IMR-90 (cell line): ENCODE measurements around the gene ABLIM3. TPM values are rescaled to one million over a fixed set of nuclear protein-coding genes. Genes with fewer than 3 reads are reported as not detected.

Experiments used
- ATAC-seq: fragments of 200-7000 bp; cut with Tn5 transposase; 2 replicates; pipeline ENCODE4 v1.9.1; 2020; ENCODE audit warnings: low read depth, mild to moderate bottlenecking, moderate library complexity
- BruUV-seq: library from RNA; stranded (reverse); fragments of 400-500 nt; replicated peaks from 2 replicates; lab custom pipeline; 2021; lab: Mats Ljungman, UMichigan
- CTCF ChIA-PET: fragments of 300-600 bp; formaldehyde crosslinking; extraction: SDS; loops from one replicate; lab custom pipeline; 2021; ENCODE audit warnings: antibody characterized with exemption; lab: Yijun Ruan, JAX
- POLR2A ChIA-PET: fragments of 300-600 bp; sonication (Branson Sonifier 250); formaldehyde crosslinking; loops from one replicate; lab custom pipeline; 2022; ENCODE audit warnings: antibody characterized with exemption; ENCODE audit not compliant: unreplicated experiment; lab: Charles Lee
- DNase-seq: peaks from one replicate; pipeline ENCODE4 v3.0.0; 2013
- H2AFZ ChIP-seq: replicated peaks from 2 replicates; pipeline ENCODE3; 2013; ENCODE audit warnings: low read length, mild to moderate bottlenecking; ENCODE audit not compliant: poor library complexity
- H2AK5ac ChIP-seq: 2 replicates; pipeline ENCODE4 v1.6.1; 2013; ENCODE audit warnings: low read depth, low read length, inconsistent platforms
- H2AK9ac ChIP-seq: replicated peaks from 2 replicates; pipeline ENCODE3; 2013; ENCODE audit warnings: mild to moderate bottlenecking, low read depth, low read length, moderate library complexity; ENCODE audit not compliant: poor library complexity
- H2BK120ac ChIP-seq: 2 replicates; pipeline ENCODE4 v1.6.1; 2013; ENCODE audit warnings: low read depth, low read length, inconsistent platforms
- H2BK15ac ChIP-seq: 3 replicates; pipeline ENCODE4 v1.6.1; 2013; ENCODE audit warnings: low read depth, low read length, inconsistent platforms
- H2BK20ac ChIP-seq: 2 replicates; pipeline ENCODE4 v1.6.1; 2013; ENCODE audit warnings: low read depth, mild to moderate bottlenecking, inconsistent platforms, low read length, moderate library complexity
- H2BK5ac ChIP-seq: 2 replicates; pipeline ENCODE4 v1.6.1; 2013; ENCODE audit warnings: mild to moderate bottlenecking, low read depth, low read length, inconsistent platforms; ENCODE audit not compliant: poor library complexity, severe bottlenecking
- H3K14ac ChIP-seq: replicated peaks from 2 replicates; pipeline ENCODE4 v1.6.1; 2013; ENCODE audit warnings: low read depth, low read length, inconsistent platforms
- H3K18ac ChIP-seq: 2 replicates; pipeline ENCODE4 v1.6.1; 2013; ENCODE audit warnings: low read depth, low read length, control low read depth
- H3K23ac ChIP-seq: 2 replicates; pipeline ENCODE4 v1.6.1; 2013; ENCODE audit warnings: low read depth, low read length, inconsistent platforms
- H3K27ac ChIP-seq: 2 replicates; pipeline ENCODE4 v1.5.1; 2013; ENCODE audit warnings: mild to moderate bottlenecking, control low read depth, low read length; ENCODE audit not compliant: insufficient read depth
- H3K27me3 ChIP-seq: 2 replicates; pipeline ENCODE4 v1.6.1; 2013; ENCODE audit warnings: low read length; ENCODE audit not compliant: control insufficient read depth, insufficient read depth
- H3K36me3 ChIP-seq: 2 replicates; pipeline ENCODE4 v1.6.1; 2013; ENCODE audit warnings: low read length, mixed read lengths; ENCODE audit not compliant: control insufficient read depth, insufficient read depth
- H3K4ac ChIP-seq: 2 replicates; pipeline ENCODE4 v1.6.1; 2013; ENCODE audit warnings: low read depth, low read length, inconsistent platforms
- H3K4me1 ChIP-seq: 2 replicates; pipeline ENCODE4 v1.6.1; 2013; ENCODE audit warnings: low read length, mixed read lengths; ENCODE audit not compliant: control insufficient read depth, insufficient read depth
- H3K4me2 ChIP-seq: 2 replicates; pipeline ENCODE4 v1.6.1; 2013; ENCODE audit warnings: low read depth, mild to moderate bottlenecking, control low read depth, low read length, moderate library complexity
- H3K4me3 ChIP-seq: 2 replicates; pipeline ENCODE4 v1.5.1; 2013; ENCODE audit warnings: low read depth, mild to moderate bottlenecking, control low read depth, low read length, moderate library complexity; ENCODE audit not compliant: insufficient read depth
- H3K56ac ChIP-seq: 2 replicates; pipeline ENCODE4 v1.6.1; 2013; ENCODE audit warnings: low read length, inconsistent platforms; ENCODE audit not compliant: insufficient read depth; ENCODE audit errors: extremely low read depth
- H3K79me1 ChIP-seq, 2 experiments: 2 replicates each; pipeline ENCODE4 v1.6.1; 2013; ENCODE audit warnings: low read length in 2 of 2, inconsistent platforms in 1 of 2, low read depth in 1 of 2
- H3K9ac ChIP-seq: 2 replicates; pipeline ENCODE4 v1.6.1; 2013; ENCODE audit warnings: low read depth, low read length, control low read depth
- H3K9me1 ChIP-seq: 2 replicates; pipeline ENCODE4 v1.6.1; 2013; ENCODE audit warnings: low read length, inconsistent platforms; ENCODE audit not compliant: insufficient read depth
- H3K9me3 ChIP-seq: 2 replicates; pipeline ENCODE4 v1.6.1; 2013; ENCODE audit warnings: low read length; ENCODE audit not compliant: control insufficient read depth, insufficient read depth
- H4K20me1 ChIP-seq: 2 replicates; pipeline ENCODE4 v1.6.1; 2013; ENCODE audit warnings: low read length, inconsistent platforms; ENCODE audit not compliant: insufficient read depth
- H4K5ac ChIP-seq: 2 replicates; pipeline ENCODE4 v1.6.1; 2013; ENCODE audit warnings: mild to moderate bottlenecking, low read depth, low read length, control low read depth
- H4K8ac ChIP-seq, 2 experiments: 2 replicates each; pipeline ENCODE4 v1.6.1; 2013; ENCODE audit warnings: low read depth in 2 of 2, low read length in 2 of 2, control low read depth in 1 of 2, inconsistent platforms in 1 of 2
- H4K91ac ChIP-seq: 2 replicates; pipeline ENCODE4 v1.6.1; 2013; ENCODE audit warnings: low read depth, low read length, inconsistent platforms; ENCODE audit not compliant: insufficient read depth
- CTCF ChIP-seq: conservative IDR thresholded peaks from 2 replicates; pipeline ENCODE4 v1.5.1; 2012; ENCODE audit warnings: mild to moderate bottlenecking, low read depth, low read length, improper control_type of control experiment
- FOS ChIP-seq: fragments of 150-350 bp; IDR thresholded peaks from 2 replicates; pipeline ENCODE4 v1.6.1; 2016; ENCODE audit warnings: low read depth, low read length
- MAFK ChIP-seq: IDR thresholded peaks from 2 replicates; pipeline ENCODE4 v1.6.1; 2012; ENCODE audit warnings: low read depth, low read length, improper control_type of control experiment
- MXI1 ChIP-seq: IDR thresholded peaks from 2 replicates; pipeline ENCODE4 v1.6.1; 2012; ENCODE audit warnings: low read depth, mild to moderate bottlenecking, low read length, moderate library complexity, borderline replicate concordance
- RAD21 ChIP-seq: IDR thresholded peaks from 2 replicates; pipeline ENCODE4 v1.6.1; 2012; ENCODE audit warnings: low read length, improper control_type of control experiment
- USF2 ChIP-seq: fragments of 150-350 bp; IDR thresholded peaks from 2 replicates; pipeline ENCODE4 v1.6.1; 2017; ENCODE audit warnings: mild to moderate bottlenecking, antibody characterized with exemption, low read length, low read depth
- WGBS, 2 experiments: methylation state at CpG; one replicate each; pipeline versions ENCODE4 v1.1.5 to v1.1.7; 2013; ENCODE audit warnings: missing lambda C conversion rate in 2 of 2; ENCODE audit not compliant: insufficient read length in 1 of 2; ENCODE audit errors: extremely low coverage in 2 of 2; 5-methylcytosine and 5-hydroxymethylcytosine counted together
- dilution Hi-C: fragments of 300-500 bp; cut with HindIII; formaldehyde crosslinking; loops from one replicate; pipeline ENCODE4 v1.14.3; 2018; ENCODE audit warnings: low sequenced_read_pairs; ENCODE audit not compliant: unreplicated experiment
- in situ Hi-C: fragments of 300-500 bp; cut with MboI; formaldehyde crosslinking; loops from 3 replicates; pipeline ENCODE4 v1.14.3; 2019; ENCODE audit warnings: low sequenced_read_pairs, inconsistent platforms, mixed read lengths
- intact Hi-C: fragments of 100-400 bp; cut with micrococcal nuclease; formaldehyde crosslinking; loops from 2 replicates; pipeline ENCODE4 v1.10.0; 2022
- polyA plus RNA-seq, 3 experiments: library from polyadenylated mRNA; depleted of rRNA; stranded (reverse); fragments of >200 nt; gene quantifications; 2 replicates each; pipeline ENCODE4 v1.2.3, GENCODE V29; 2012; ENCODE audit warnings: low replicate concordance in 1 of 3
- total RNA-seq: library from RNA; depleted of rRNA; stranded (reverse); fragments of >200 nt; gene quantifications from 2 replicates; pipeline ENCODE4 v1.2.3, GENCODE V29; 2012

The ABLIM3 gene
- total and polyA plus RNA-seq, 2 of the 4 experiments (the other 2 are of a cell fraction), result 33.3 to 69.9 TPM

- dilution Hi-C loops, result no loop called here
- 65% methylated on average over 4 of the region's 6 CpGs; no CpG with 5 or more reads in 1 of the 2 experiments for WGBS, 2 experiments
Measured at GRCh38 chr5:149217096-149217802, 76.0 kb downstream of the ABLIM3 start.

More at GRCh38 chr5:149217096-149217802, 76.0 kb downstream of the ABLIM3 start:
- H3K9me3 ChIP-seq, result no peaks in the 10 kb centered on the region
- peak overlapping the region; percentile 84 for H2AK5ac ChIP-seq
- peak overlapping the region; percentile 27; the same call in 1 of the 2 replicates for H4K5ac ChIP-seq
- no peak for DNase-seq
- H4K8ac ChIP-seq, result peak overlapping the region; percentile 43 to 53; a peak in 2 of 4 replicates
- H3K4me1 ChIP-seq, result peaks cover 45% of the 10 kb centered on the region
- H2AK9ac ChIP-seq, result peak overlapping the region; percentile 11
- H2BK120ac ChIP-seq, result peak overlapping the region; percentile 58
- no TSS peak for BruUV-seq
- H3K4ac ChIP-seq, result peak overlapping the region; percentile 61
- in situ Hi-C loops (no loop called here), intact Hi-C loops (no loop called here)
- H2AFZ ChIP-seq, result no peak overlapping the region
- peak overlapping the region; percentile 51; the same call in 1 of the 2 replicates for H3K14ac ChIP-seq
- H2BK20ac ChIP-seq, result peak overlapping the region; percentile 47
- peaks cover 3% of the 10 kb centered on the region; the same call in 1 of the 2 replicates for H4K20me1 ChIP-seq
- peak overlapping the region; percentile 4 for H2BK5ac ChIP-seq
- H3K4me2 ChIP-seq, result no peak overlapping the region
- ATAC-seq, result no peak
- no peak overlapping the region for H3K4me3 ChIP-seq
- TF ChIP-seq FOS (no peak), RAD21 (no peak), MXI1 (no peak), MAFK (no peak), USF2 (peak; percentile 16; the same call in 1 of the 2 replicates), CTCF (no peak)
- H3K27ac ChIP-seq, result peak overlapping the region; percentile 38; the same call in 1 of the 2 replicates
- H3K27me3 ChIP-seq, result no peaks in the 10 kb centered on the region
- H3K18ac ChIP-seq, result peak overlapping the region; percentile 18
- 0 out of 2 replicates have a peak overlapping the region, but pooled peaks have one; percentile 15 for H3K56ac ChIP-seq
- H3K79me1 ChIP-seq, result peaks cover 20 to 71% of the 10 kb centered on the region in 2 experiments; a peak in 3 of 4 replicates
- H3K9ac ChIP-seq, result no peak overlapping the region
- H2BK15ac ChIP-seq, result peak overlapping the region; percentile 77; the same call in 1 of the 3 replicates
- H4K91ac ChIP-seq, result peak overlapping the region; percentile 58
- 0 out of 2 replicates have a peak overlapping the region, but pooled peaks have one; percentile 42 for H3K23ac ChIP-seq
- peaks cover 70% of the 10 kb centered on the region for H3K9me1 ChIP-seq
- ChIA-PET POLR2A (no interaction called here), CTCF (no interaction called here)
- peaks cover 33% of the 10 kb centered on the region for H3K36me3 ChIP-seq
